ENCODE results near the gene ANKRD60. TPM values are rescaled to one million over a fixed set of nuclear protein-coding genes. Genes with fewer than 3 reads are reported as not detected.

ANKRD60 gene
- total RNA-seq, 1 donor from 2014 or later, result not detected

DNA sequence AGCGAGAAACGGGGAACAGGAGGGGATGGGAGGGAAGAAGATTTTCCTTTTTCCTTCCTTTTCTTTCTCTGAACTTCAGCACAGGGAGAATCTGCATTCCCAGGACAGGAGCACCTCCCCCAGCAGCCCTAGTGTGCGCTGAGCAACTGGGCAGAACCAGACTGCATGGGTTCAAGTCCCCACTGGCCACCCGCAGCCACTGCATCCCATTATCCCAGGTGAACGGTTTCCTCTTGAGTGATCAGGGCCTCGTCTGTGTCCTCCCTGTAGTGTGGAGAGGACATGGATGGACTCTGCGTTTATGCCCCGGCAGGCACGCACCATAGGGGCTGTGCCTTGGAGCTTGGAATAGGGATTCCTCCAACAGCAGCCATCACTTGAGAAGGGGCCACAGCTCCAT is 53.0 kb downstream of the ANKRD60 start:
- H3K27ac ChIP-seq (replicated peaks), result peak overlapping the region; percentile 87
- no peak for DNase-seq
- TF ChIP-seq, protein P1, sequence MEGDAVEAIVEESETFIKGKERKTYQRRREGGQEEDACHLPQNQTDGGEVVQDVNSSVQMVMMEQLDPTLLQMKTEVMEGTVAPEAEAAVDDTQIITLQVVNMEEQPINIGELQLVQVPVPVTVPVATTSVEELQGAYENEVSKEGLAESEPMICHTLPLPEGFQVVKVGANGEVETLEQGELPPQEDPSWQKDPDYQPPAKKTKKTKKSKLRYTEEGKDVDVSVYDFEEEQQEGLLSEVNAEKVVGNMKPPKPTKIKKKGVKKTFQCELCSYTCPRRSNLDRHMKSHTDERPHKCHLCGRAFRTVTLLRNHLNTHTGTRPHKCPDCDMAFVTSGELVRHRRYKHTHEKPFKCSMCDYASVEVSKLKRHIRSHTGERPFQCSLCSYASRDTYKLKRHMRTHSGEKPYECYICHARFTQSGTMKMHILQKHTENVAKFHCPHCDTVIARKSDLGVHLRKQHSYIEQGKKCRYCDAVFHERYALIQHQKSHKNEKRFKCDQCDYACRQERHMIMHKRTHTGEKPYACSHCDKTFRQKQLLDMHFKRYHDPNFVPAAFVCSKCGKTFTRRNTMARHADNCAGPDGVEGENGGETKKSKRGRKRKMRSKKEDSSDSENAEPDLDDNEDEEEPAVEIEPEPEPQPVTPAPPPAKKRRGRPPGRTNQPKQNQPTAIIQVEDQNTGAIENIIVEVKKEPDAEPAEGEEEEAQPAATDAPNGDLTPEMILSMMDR (IDR thresholded peaks at IDR 0.05; ENCODE audit: borderline replicate concordance), result no peak
- peaks cover 50% of the 10 kb centered on the region for H3K27me3 ChIP-seq (ENCODE audit: low read depth)
- peak overlapping the region; percentile 49 for H3K4me3 ChIP-seq
- peaks cover 19% of the 10 kb centered on the region for H3K4me1 ChIP-seq
- no peaks in the 10 kb centered on the region for H3K36me3 ChIP-seq
- intact Hi-C loops (cut with micrococcal nuclease), result no loop called here
- H3K9me3 ChIP-seq (replicated peaks), result no peaks in the 10 kb centered on the region

DNA sequence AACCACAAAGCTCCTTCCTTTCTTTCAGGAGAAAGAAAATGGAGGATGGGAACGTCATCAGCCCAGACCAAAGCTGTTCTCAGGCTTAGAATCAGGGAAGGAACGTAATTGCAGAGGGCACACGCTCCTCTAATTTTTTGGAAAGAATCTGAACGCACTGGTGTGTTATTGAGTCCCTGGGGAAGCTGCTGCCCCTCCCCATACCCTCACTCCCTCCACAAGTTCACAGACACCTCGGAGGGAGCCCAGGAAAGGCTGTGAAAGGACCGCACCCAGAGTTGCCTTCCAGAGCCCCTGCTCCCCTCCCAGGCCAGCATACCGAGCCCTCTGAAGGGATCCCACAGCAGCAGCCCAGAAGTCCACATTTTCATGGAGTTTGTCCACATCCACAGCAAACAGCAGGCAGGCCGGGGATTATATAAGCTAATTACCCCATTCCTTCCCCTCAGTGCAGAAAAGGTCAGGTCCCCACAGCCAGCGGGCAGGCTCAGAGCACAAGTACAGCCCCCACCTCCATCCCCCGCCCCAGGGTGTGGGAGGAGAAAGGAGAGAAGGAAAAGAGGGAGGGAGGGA is 53.7 kb downstream of the ANKRD60 start:
- DNase-seq, result peak; percentile 70
- H3K27ac ChIP-seq (replicated peaks), result peak overlapping the region; percentile 87
- peaks cover 17% of the 10 kb centered on the region for H3K4me1 ChIP-seq
- peaks cover 43% of the 10 kb centered on the region for H3K27me3 ChIP-seq (ENCODE audit: low read depth)
- no peaks in the 10 kb centered on the region for H3K9me3 ChIP-seq (replicated peaks)
- no peaks in the 10 kb centered on the region for H3K36me3 ChIP-seq
- intact Hi-C loops (cut with micrococcal nuclease), result no loop called here
- peak overlapping the region; percentile 49 for H3K4me3 ChIP-seq
- TF ChIP-seq, protein P1 (IDR thresholded peaks at IDR 0.05; ENCODE audit: borderline replicate concordance), result no peak

DNA sequence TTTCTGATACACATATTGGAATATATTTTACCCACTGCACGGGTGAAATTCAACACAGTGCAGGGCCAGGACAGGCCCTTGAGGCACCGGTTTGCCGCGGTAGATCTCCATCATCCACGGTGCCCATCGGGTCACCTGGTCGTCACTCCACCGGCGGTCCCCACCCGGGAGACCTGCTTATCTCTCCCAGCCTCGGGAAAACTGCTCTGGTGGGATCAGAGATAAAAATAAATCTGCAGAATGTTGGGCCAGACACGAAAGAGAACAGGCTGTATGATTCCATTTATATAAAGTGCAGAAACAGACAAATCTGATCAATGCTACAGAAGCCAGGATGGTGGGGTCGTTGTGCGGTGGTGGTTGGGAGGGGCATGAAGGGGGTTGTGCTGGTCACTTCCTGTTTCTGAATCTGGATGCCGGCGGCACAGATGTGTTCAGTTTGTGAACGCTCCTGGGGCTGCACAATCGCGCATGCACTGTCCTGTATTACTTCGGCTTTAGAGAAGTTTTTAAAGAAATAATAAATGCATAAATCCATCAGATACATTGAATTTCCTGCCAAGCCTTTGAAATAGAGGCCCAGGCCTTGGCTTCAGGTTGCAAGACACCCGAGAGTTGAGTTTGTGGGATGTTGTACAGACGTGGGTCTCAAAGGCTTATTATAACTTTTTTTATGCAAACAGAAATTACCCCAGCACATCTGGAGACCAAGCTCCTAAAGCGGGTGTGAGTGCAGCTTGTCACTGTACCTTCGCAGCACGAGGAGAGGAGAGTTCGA is 54.3 kb downstream of the ANKRD60 start:
- peak overlapping the region; percentile 87 for H3K27ac ChIP-seq (replicated peaks)
- peaks cover 37% of the 10 kb centered on the region for H3K27me3 ChIP-seq (ENCODE audit: low read depth)
- TF ChIP-seq, protein P1 (IDR thresholded peaks at IDR 0.05; ENCODE audit: borderline replicate concordance), result no peak
- H3K36me3 ChIP-seq, result no peaks in the 10 kb centered on the region
- peaks cover 10% of the 10 kb centered on the region for H3K4me1 ChIP-seq
- no peak for DNase-seq
- intact Hi-C loops (cut with micrococcal nuclease), result no loop called here
- H3K4me3 ChIP-seq, result peak overlapping the region; percentile 49
- no peaks in the 10 kb centered on the region for H3K9me3 ChIP-seq (replicated peaks)

DNA sequence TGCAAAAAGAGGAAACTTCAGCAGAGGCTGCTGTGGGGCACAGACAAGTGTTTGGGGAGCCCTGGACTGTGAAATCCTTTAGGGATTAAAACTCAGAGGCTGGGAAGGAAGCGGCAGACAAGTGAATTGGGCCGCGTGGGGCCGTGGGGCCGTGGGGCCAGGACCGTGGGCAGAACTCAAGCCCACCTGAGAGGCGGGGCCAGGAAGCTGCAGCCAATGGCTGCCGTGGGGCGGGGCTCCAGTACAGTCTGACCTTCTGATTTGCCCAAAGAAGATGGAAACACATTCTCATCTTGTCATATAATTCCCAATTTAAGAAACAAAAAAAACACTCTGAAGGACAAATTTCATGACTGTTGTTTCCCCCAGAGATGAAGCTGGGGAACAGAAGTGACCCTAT is 55.4 kb downstream of the ANKRD60 start:
- Histone ChIP-seq H3K4me1 (peaks cover 8% of the 10 kb centered on the region), H3K4me3 (no peak overlapping the region), H3K27me3 (ENCODE audit: low read depth) (peaks cover 29% of the 10 kb centered on the region), H3K36me3 (no peaks in the 10 kb centered on the region), H3K9me3 (replicated peaks) (no peaks in the 10 kb centered on the region), H3K27ac (replicated peaks) (no peak overlapping the region)
- intact Hi-C loops (cut with micrococcal nuclease), result no loop called here
- DNase-seq, result no peak
- TF ChIP-seq, protein P1 (IDR thresholded peaks at IDR 0.05; ENCODE audit: borderline replicate concordance), result no peak

DNA sequence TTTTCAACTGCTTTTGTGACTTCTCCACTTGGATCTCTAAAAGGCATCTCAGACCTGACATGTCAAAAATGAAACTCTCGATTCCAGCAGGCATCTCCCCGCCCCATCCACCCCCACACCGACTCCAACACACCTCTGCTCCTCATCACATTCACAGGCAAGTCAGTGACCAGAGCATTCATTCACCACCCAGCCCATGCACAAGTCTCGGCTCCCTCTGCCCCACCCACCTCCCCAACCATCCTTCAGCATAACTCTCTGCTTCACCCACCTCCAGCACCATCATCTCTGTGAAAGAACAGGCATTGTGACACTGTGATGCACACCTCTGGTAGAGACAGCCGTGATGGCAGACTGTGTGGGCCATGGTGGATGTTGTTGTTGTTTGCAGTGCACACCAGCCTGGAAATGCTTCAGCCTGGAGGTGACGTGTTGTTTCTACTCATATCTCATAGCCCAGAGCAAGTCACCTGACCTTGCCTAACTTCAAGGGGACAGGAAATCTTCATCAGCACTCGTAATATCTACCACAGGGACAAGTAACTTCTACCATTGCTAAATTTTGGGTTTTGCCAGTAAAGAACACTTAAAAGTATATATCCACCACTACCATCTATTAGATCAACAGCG is 56.5 kb downstream of the ANKRD60 start:
- TF ChIP-seq, protein P1 (IDR thresholded peaks at IDR 0.05; ENCODE audit: borderline replicate concordance), result no peak
- Histone ChIP-seq H3K27ac (replicated peaks) (no peak overlapping the region), H3K36me3 (no peaks in the 10 kb centered on the region), H3K4me3 (no peak overlapping the region), H3K27me3 (ENCODE audit: low read depth) (peaks cover 28% of the 10 kb centered on the region), H3K4me1 (peaks cover 8% of the 10 kb centered on the region), H3K9me3 (replicated peaks) (no peaks in the 10 kb centered on the region)
- intact Hi-C loops (cut with micrococcal nuclease), result no loop called here
- DNase-seq, result no peak

Data from left ventricle myocardium inferior (tissue), 1 donor.